HepG2 (cell line): ENCODE results near the gene HNRNPM. TPM values are rescaled to one million over a fixed set of nuclear protein-coding genes. Genes with fewer than 3 reads are reported as not detected.

ENCODE experiments used
- ATAC-seq: fragments of 200-7000 bp; cut with Tn5 transposase; 3 replicates; pipeline ENCODE4 v1.9.1; 2020; ENCODE audit warnings: mild to moderate bottlenecking, moderate library complexity
- BruUV-seq: library from RNA; stranded (reverse); fragments of 400-500 nt; replicated peaks from 2 replicates; lab custom pipeline; 2021; lab: Mats Ljungman, UMichigan
- CTCF ChIA-PET: fragments of 300-600 bp; formaldehyde crosslinking; extraction: SDS; loops from one replicate; lab custom pipeline; 2021; ENCODE audit warnings: low total read pairs, inconsistent platforms, low intra/inter-chr PET ratio; lab: Yijun Ruan, JAX
- POLR2A ChIA-PET: fragments of 350-600 bp; sonication (Branson Sonifier 250); formaldehyde crosslinking; loops from one replicate; lab custom pipeline; 2020; ENCODE audit warnings: antibody characterized with exemption, inconsistent platforms; lab: Yijun Ruan, JAX
- DNase-seq: peaks from one replicate; pipeline ENCODE4 v3.0.0-alpha.2; 2015; ENCODE audit warnings: low spot score
- FAIRE-seq: peaks from 3 replicates; lab custom pipeline; 2011; peaks lifted over from hg19 to GRCh38; lab: Jason Lieb, UNC
- H2AFZ ChIP-seq: one replicate; pipeline ENCODE4 v1.6.1; 2011; ENCODE audit warnings: low read length, inconsistent platforms
- H3K27ac ChIP-seq: fragments of 300-600 bp; 3 replicates; pipeline ENCODE4 v1.8.0; 2011; ENCODE audit warnings: mixed run types, mild to moderate bottlenecking, mixed read lengths, low read length, inconsistent platforms; ENCODE audit not compliant: insufficient read depth; ENCODE audit errors: extremely low read length
- H3K27me3 ChIP-seq, 2 experiments: fragments of 200-600 bp in 1 of 2; 2 replicates in 1 of 2; 3 replicates in 1 of 2; pipeline versions ENCODE4 v1.6.0 to v1.8.0; 2011; ENCODE audit warnings: low read length in 2 of 2, mild to moderate bottlenecking in 2 of 2, moderate library complexity in 2 of 2, inconsistent platforms in 1 of 2; ENCODE audit not compliant: insufficient read depth in 2 of 2, control insufficient read depth in 1 of 2
- H3K36me3 ChIP-seq, 2 experiments: fragments of 200-600 bp in 1 of 2; replicated peaks in 1 of 2; 2 replicates in 1 of 2; 3 replicates in 1 of 2; pipeline versions ENCODE4 v1.5.1 to v1.8.0; 2011; ENCODE audit warnings: low read length in 2 of 2, inconsistent platforms in 1 of 2; ENCODE audit not compliant: insufficient read depth in 2 of 2, control insufficient read depth in 1 of 2
- H3K4me1 ChIP-seq: 2 replicates; pipeline ENCODE4 v1.5.1; 2012; ENCODE audit warnings: low read length, inconsistent platforms; ENCODE audit not compliant: insufficient read depth
- H3K4me2 ChIP-seq: 2 replicates; pipeline ENCODE4 v1.6.0; 2011; ENCODE audit warnings: low read depth, low read length, inconsistent platforms
- H3K4me3 ChIP-seq, 3 experiments: fragments of 200-600 bp in 1 of 3; sonication (generic), shearing (Covaris generic) in 1 of 3; replicated peaks in 1 of 3; 2 replicates each; pipeline ENCODE4 v1.5.1; 2011 to 2016; ENCODE audit warnings: low read length in 3 of 3, inconsistent platforms in 2 of 3, low read depth in 2 of 3, mild to moderate bottlenecking in 2 of 3, control low read depth in 1 of 3, mixed read lengths in 1 of 3; ENCODE audit not compliant: insufficient read depth in 1 of 3
- H3K79me2 ChIP-seq: one replicate; pipeline ENCODE4 v1.6.1; 2011; ENCODE audit warnings: low read length, inconsistent platforms; ENCODE audit not compliant: insufficient read depth
- H3K9ac ChIP-seq: 2 replicates; pipeline ENCODE4 v1.6.0; 2011; ENCODE audit warnings: mild to moderate bottlenecking, low read depth, low read length, inconsistent platforms; ENCODE audit not compliant: insufficient read depth
- H3K9me3 ChIP-seq: 2 replicates; pipeline ENCODE4 v1.5.1; 2012; ENCODE audit warnings: mild to moderate bottlenecking, low read length
- H4K20me1 ChIP-seq: 2 replicates; pipeline ENCODE4 v1.6.0; 2011; ENCODE audit warnings: inconsistent platforms, mild to moderate bottlenecking, low read length, moderate library complexity; ENCODE audit not compliant: insufficient read depth
- ELF1 ChIP-seq: sonication (generic); formaldehyde crosslinking; IDR thresholded peaks from 2 replicates; pipeline ENCODE4 v1.4.0; 2020; ENCODE audit warnings: missing genetic modification reagents
- POLR2A ChIP-seq, 2 experiments: IDR thresholded peaks; 2 replicates each; pipeline ENCODE4 v1.6.1; 2011; ENCODE audit warnings: low read depth in 2 of 2, low read length in 2 of 2, mild to moderate bottlenecking in 1 of 2, moderate library complexity in 1 of 2; ENCODE audit not compliant: insufficient read depth in 1 of 2
- POLR2AphosphoS5 ChIP-seq: IDR thresholded peaks from 2 replicates; pipeline ENCODE4 v1.6.1; 2012; ENCODE audit warnings: low read depth, low read length
- ZFY ChIP-seq: sonication (generic); formaldehyde crosslinking; IDR thresholded peaks from 2 replicates; pipeline ENCODE4 v1.4.0; 2020; ENCODE audit warnings: missing genetic modification reagents
- ZNF510 ChIP-seq: sonication (generic); formaldehyde crosslinking; IDR thresholded peaks from 2 replicates; pipeline ENCODE4 v1.4.0; 2020; ENCODE audit warnings: low read depth, mild to moderate bottlenecking, missing genetic modification reagents
- ZNF776 ChIP-seq: sonication (generic); formaldehyde crosslinking; IDR thresholded peaks from 2 replicates; pipeline ENCODE4 v1.4.0; 2020; ENCODE audit warnings: mild to moderate bottlenecking, missing genetic modification reagents
- ZNF780A ChIP-seq: sonication (generic); formaldehyde crosslinking; IDR thresholded peaks from 2 replicates; pipeline ENCODE4 v1.8.0; 2022; ENCODE audit warnings: mild to moderate bottlenecking, missing genetic modification reagents, moderate library complexity
- WGBS: methylation state at CpG from one replicate; pipeline ENCODE4 v1.1.6; 2017; ENCODE audit warnings: low lambda C conversion rate; 5-methylcytosine and 5-hydroxymethylcytosine counted together
- in situ Hi-C: cut with HindIII; loops from 2 replicates; pipeline ENCODE4 v1.10.0; 2017; ENCODE audit warnings: low pct_unique_long_range_greater_than_20kb; ENCODE audit not compliant: extremely low pct_ligation_motif_present
- intact Hi-C: fragments of 100-400 bp; cut with micrococcal nuclease; formaldehyde crosslinking; loops from one replicate; pipeline ENCODE4 v1.10.0; 2022; ENCODE audit not compliant: unreplicated experiment
- polyA plus RNA-seq, 8 experiments: library from polyadenylated mRNA; depleted of rRNA in 3 of 8; stranded (reverse) in 7 of 8; unstranded in 1 of 8; fragments of >200 nt; fragmentation: Illumina TruSeq in 4 of 8; extraction: Trizol in 4 of 8; gene quantifications; 2 replicates each; pipeline versions ENCODE4 v1.2.1 to v1.2.3, GENCODE V29; 2011 to 2016; ENCODE audit warnings: low read depth in 4 of 8, missing spikeins in 1 of 8, mixed read lengths in 1 of 8; ENCODE audit not compliant: insufficient read depth in 1 of 8
- total RNA-seq, 5 experiments: library from RNA; depleted of rRNA; stranded (reverse); fragments of >200 nt; fragmentation: Illumina TruSeq; extraction: Trizol; gene quantifications; 2 replicates each; pipeline ENCODE4 v1.2.3, GENCODE V29; 2016; ENCODE audit warnings: low read depth in 1 of 5
- TF ChIP-seq, protein P1 (sequence below): sonication (generic); formaldehyde crosslinking; IDR thresholded peaks from 2 replicates; pipeline ENCODE4 v1.8.0; 2022; ENCODE audit warnings: missing genetic modification reagents, mild to moderate bottlenecking, moderate library complexity, borderline replicate concordance
- TF ChIP-seq, protein P2 (sequence below): IDR thresholded peaks from 2 replicates; pipeline ENCODE4 v1.6.1; 2016
- TF ChIP-seq, protein P3 (sequence below): sonication (generic); formaldehyde crosslinking; IDR thresholded peaks from 2 replicates; pipeline ENCODE4 v1.4.0; 2020; ENCODE audit warnings: missing genetic modification reagents, mild to moderate bottlenecking, borderline replicate concordance
- TF ChIP-seq, protein P4 (sequence below): sonication (generic); formaldehyde crosslinking; IDR thresholded peaks from 2 replicates; pipeline ENCODE4 v1.9.0; 2021; ENCODE audit warnings: missing genetic modification reagents, mild to moderate bottlenecking, borderline replicate concordance

Gene HNRNPM
- total and polyA plus RNA-seq, 2 of the 13 experiments (the other 11 are each of a cell fraction or from before 2014, with no cell fraction given), result 56.7 to 102 TPM

DNA sequence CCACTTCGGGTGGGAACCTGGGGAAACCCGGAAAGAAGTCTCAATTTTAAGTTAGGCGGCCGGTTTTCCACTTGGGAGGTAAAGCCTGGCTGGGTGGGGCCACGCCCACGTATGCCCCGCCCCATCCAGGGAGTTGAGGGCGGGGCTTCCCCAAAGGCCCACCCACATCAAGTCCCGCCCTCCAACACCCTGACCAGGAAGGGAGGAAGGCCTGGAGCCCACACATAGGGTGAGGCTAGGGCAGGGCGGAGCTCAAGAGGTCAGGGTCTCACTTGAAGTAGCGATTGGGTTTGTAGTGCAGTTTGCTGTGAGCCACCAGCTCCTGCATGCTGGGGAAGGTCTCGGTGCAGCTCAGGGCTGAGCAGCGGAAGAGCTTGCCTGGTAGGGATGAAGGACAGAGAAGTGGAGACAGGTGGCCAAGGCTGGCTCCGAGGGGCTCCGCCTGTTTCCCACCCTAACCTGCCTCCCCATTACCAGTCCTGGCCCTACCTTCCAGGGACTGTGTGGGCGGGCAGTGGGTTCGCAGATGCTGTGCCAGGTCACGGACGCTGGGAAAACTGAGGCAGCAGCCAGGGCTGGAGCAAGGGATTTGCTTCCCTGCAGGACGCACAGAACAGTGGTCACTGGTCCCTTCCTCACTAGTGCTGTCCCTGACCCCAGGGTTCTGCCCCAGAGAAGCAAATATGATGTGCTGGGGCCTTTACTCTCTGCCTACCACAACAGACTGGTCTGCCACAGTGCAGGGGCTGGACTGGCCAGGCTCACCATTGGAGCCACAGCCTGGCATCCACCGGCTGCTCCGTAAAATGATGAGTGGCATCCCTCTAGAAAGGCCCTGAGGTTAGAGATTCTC, 67.6 kb downstream of the HNRNPM start:
- Histone ChIP-seq H3K27me3 (no peaks in the 10 kb centered on the region), H2AFZ (no peak overlapping the region), H3K27ac (peak overlapping the region; percentile 94), H4K20me1 (no peaks in the 10 kb centered on the region), H3K4me1 (peaks cover 35% of the 10 kb centered on the region), H3K9ac (peak overlapping the region; percentile 96), H3K36me3 (no peaks in the 10 kb centered on the region), H3K79me2 (no peaks in the 10 kb centered on the region), H3K4me3 (peak overlapping the region in 1 of 3 experiments; percentile 95; a peak in 1 of 6 replicates), H3K4me2 (peak overlapping the region; percentile 99), H3K9me3 (no peaks in the 10 kb centered on the region)
- no TSS peak for BruUV-seq
- ChIA-PET CTCF (no interaction called here), POLR2A (interaction anchor here (1.0 to 4.0 kb wide), 11 partner anchors 11 to 122 kb away, joined by 3 to 125 read pairs (median 8); partner anchors contain the start of genes HNRNPM, MARCHF2, NFILZ and RAB11B)
- DNase-seq, result peak; percentile 60
- ATAC-seq, result peak; percentile 50
- intact Hi-C loops, result no loop called here
- peak; percentile 12 for FAIRE-seq
- in situ Hi-C loops, result no loop called here
- WGBS, result 71% methylated on average over 16 of the region's 22 CpGs
- TF ChIP-seq POLR2A (IDR thresholded peaks at IDR 0.05; ENCODE audit: insufficient read depth in 1 of 2, low read depth in 2 of 2, low read length in 2 of 2) (peak in 1 of 2 experiments; percentile 38; a peak in 1 of 4 replicates), POLR2AphosphoS5 (peak; percentile 34; the same call in 1 of the 2 replicates), ZFY (CRISPR knock-in tag) (no peak), ZNF776 (CRISPR knock-in tag) (no peak), ELF1 (CRISPR knock-in tag) (peak; percentile 24; the same call in 1 of the 2 replicates), ZNF510 (CRISPR knock-in tag) (no peak), ZNF780A (CRISPR knock-in tag) (no peak)
- TF ChIP-seq, protein P1, sequence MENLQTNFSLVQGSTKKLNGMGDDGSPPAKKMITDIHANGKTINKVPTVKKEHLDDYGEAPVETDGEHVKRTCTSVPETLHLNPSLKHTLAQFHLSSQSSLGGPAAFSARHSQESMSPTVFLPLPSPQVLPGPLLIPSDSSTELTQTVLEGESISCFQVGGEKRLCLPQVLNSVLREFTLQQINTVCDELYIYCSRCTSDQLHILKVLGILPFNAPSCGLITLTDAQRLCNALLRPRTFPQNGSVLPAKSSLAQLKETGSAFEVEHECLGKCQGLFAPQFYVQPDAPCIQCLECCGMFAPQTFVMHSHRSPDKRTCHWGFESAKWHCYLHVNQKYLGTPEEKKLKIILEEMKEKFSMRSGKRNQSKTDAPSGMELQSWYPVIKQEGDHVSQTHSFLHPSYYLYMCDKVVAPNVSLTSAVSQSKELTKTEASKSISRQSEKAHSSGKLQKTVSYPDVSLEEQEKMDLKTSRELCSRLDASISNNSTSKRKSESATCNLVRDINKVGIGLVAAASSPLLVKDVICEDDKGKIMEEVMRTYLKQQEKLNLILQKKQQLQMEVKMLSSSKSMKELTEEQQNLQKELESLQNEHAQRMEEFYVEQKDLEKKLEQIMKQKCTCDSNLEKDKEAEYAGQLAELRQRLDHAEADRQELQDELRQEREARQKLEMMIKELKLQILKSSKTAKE (CRISPR knock-in tag), result no peak
- TF ChIP-seq, protein P2, sequence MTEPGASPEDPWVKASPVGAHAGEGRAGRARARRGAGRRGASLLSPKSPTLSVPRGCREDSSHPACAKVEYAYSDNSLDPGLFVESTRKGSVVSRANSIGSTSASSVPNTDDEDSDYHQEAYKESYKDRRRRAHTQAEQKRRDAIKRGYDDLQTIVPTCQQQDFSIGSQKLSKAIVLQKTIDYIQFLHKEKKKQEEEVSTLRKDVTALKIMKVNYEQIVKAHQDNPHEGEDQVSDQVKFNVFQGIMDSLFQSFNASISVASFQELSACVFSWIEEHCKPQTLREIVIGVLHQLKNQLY (CRISPR knock-in tag), result no peak
- TF ChIP-seq, protein P3, sequence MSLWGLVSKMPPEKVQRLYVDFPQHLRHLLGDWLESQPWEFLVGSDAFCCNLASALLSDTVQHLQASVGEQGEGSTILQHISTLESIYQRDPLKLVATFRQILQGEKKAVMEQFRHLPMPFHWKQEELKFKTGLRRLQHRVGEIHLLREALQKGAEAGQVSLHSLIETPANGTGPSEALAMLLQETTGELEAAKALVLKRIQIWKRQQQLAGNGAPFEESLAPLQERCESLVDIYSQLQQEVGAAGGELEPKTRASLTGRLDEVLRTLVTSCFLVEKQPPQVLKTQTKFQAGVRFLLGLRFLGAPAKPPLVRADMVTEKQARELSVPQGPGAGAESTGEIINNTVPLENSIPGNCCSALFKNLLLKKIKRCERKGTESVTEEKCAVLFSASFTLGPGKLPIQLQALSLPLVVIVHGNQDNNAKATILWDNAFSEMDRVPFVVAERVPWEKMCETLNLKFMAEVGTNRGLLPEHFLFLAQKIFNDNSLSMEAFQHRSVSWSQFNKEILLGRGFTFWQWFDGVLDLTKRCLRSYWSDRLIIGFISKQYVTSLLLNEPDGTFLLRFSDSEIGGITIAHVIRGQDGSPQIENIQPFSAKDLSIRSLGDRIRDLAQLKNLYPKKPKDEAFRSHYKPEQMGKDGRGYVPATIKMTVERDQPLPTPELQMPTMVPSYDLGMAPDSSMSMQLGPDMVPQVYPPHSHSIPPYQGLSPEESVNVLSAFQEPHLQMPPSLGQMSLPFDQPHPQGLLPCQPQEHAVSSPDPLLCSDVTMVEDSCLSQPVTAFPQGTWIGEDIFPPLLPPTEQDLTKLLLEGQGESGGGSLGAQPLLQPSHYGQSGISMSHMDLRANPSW, result no peak
- TF ChIP-seq, protein P4, sequence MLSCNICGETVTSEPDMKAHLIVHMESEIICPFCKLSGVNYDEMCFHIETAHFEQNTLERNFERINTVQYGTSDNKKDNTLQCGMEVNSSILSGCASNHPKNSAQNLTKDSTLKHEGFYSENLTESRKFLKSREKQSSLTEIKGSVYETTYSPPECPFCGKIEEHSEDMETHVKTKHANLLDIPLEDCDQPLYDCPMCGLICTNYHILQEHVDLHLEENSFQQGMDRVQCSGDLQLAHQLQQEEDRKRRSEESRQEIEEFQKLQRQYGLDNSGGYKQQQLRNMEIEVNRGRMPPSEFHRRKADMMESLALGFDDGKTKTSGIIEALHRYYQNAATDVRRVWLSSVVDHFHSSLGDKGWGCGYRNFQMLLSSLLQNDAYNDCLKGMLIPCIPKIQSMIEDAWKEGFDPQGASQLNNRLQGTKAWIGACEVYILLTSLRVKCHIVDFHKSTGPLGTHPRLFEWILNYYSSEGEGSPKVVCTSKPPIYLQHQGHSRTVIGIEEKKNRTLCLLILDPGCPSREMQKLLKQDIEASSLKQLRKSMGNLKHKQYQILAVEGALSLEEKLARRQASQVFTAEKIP (CRISPR knock-in tag), result no peak
